GM12864 (cell line): ENCODE data around the gene DHX32.
A peak's percentile ranks its signal among the peaks of the same experiment; 100 is the strongest.

Experiments used
- DNase-seq: peaks from one replicate; pipeline ENCODE4 v3.0.0-alpha.2; 2011; ENCODE audit warnings: low read depth
- H3K4me3 ChIP-seq: 2 replicates; pipeline ENCODE4 v1.5.1; 2011; ENCODE audit warnings: mild to moderate bottlenecking, low read depth, low read length, control low read depth
- CTCF ChIP-seq: IDR thresholded peaks from 2 replicates; pipeline ENCODE4 v1.5.1; 2011; ENCODE audit warnings: low read depth, mild to moderate bottlenecking, moderate library complexity, low read length, control low read depth, inconsistent platforms; ENCODE audit errors: missing control alignments

The DHX32 gene

GRCh38 chr10:125868372-125868975, 12.6 kb downstream of the DHX32 start:
- DNase-seq, result peak; percentile 36
- peak; percentile 76 for TF ChIP-seq CTCF
- H3K4me3 ChIP-seq, result no peak overlapping the region

- no peak for DNase-seq
- no peak overlapping the region for H3K4me3 ChIP-seq
- TF ChIP-seq CTCF, result no peak
Observed at GRCh38 chr10:125866421-125867029, 14.6 kb downstream of the DHX32 start.

GRCh38 chr10:125865120-125865519, 16.0 kb downstream of the DHX32 start:
- DNase-seq, result no peak
- no peak overlapping the region for H3K4me3 ChIP-seq
- TF ChIP-seq CTCF, result no peak

- H3K4me3 ChIP-seq, result no peak overlapping the region
- no peak for DNase-seq
- no peak for TF ChIP-seq CTCF
Observed at GRCh38 chr10:125859128-125859817, 21.8 kb downstream of the DHX32 start.

GRCh38 chr10:125857185-125857760, 23.8 kb downstream of the DHX32 start:
- DNase-seq, result no peak
- no peak overlapping the region for H3K4me3 ChIP-seq
- no peak for TF ChIP-seq CTCF

- TF ChIP-seq CTCF, result no peak
- no peak overlapping the region for H3K4me3 ChIP-seq
- no peak for DNase-seq
Observed at GRCh38 chr10:125852487-125852886, 28.6 kb downstream of the DHX32 start.
